ENCODE data around the gene TNFRSF14. TPM values are rescaled to one million over a fixed set of nuclear protein-coding genes. Genes with fewer than 3 reads are reported as not detected.

The TNFRSF14 gene
- total and polyA plus RNA-seq, 7 experiments from 2014 or later, result 52.5 to 253 (median 200) TPM

DNA sequence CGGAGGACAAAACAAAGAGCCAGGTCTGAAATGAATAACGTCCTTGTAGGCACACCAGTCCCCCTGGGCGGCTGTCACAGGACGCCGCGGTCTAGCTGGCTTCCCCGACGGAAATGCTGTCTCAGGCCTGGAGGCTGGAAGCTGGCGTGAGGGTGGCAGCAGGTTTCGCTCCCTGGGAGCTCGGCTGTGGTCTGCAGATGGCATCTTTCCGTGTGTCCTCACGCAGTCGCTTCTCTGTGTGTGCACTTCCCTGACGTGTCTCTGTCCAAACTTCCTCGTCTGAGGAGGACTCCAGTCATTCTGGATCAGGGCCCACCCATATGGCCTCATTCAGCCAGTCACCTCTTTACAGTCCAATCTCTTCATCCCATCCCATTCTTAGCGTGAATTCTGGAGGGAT, 14.2 kb downstream of the TNFRSF14 start:
- no peak overlapping the region for H3K4me3 ChIP-seq (ENCODE audit: low read length)
- DNase-seq (no peak), ATAC-seq (peak; percentile 18)
- Mint-ChIP-seq H3K27ac (peak overlapping the region in 1 of 9 donors; percentile 26), H3K36me3 (peaks cover 0 to 31% (median 5%) of the 10 kb centered on the region in 5 donors), H3K4me3 (no peak overlapping the region), H3K27me3 (no peaks in the 10 kb centered on the region), H3K4me1 (peaks cover 0 to 19% (median 9%) of the 10 kb centered on the region in 7 donors), H3K9me3 (peaks cover 3 to 25% (median 8%) of the 10 kb centered on the region in 11 donors)
- peaks cover 0 to 8% (median 0%) of the 10 kb centered on the region in 3 experiments for H3K9me3 ChIP-seq (ENCODE audit: control insufficient read depth in 2 of 3, low read length in 3 of 3)
- ChIA-PET POLR2A (interaction anchor here (1.0 to 1.7 kb wide), 3 partner anchors 8 to 14 kb away, joined by 3 to 7 read pairs (median 4); partner anchors contain the start of gene TNFRSF14), CTCF (no interaction called here)
- H3K27ac ChIP-seq (ENCODE audit: low read depth, low read length), result no peak overlapping the region
- intact Hi-C loops (cut with micrococcal nuclease), result no loop called here
- H3K27me3 ChIP-seq (ENCODE audit: control insufficient read depth in 2 of 2, insufficient read depth in 2 of 2, low read length in 2 of 2), result no peaks in the 10 kb centered on the region
- no peaks in the 10 kb centered on the region for H3K36me3 ChIP-seq (ENCODE audit: control insufficient read depth in 2 of 3, insufficient read depth in 3 of 3, low read length in 3 of 3)
- H3K4me1 ChIP-seq (ENCODE audit: control insufficient read depth in 2 of 2, insufficient read depth in 2 of 2, low read length in 2 of 2), result no peaks in the 10 kb centered on the region

DNA sequence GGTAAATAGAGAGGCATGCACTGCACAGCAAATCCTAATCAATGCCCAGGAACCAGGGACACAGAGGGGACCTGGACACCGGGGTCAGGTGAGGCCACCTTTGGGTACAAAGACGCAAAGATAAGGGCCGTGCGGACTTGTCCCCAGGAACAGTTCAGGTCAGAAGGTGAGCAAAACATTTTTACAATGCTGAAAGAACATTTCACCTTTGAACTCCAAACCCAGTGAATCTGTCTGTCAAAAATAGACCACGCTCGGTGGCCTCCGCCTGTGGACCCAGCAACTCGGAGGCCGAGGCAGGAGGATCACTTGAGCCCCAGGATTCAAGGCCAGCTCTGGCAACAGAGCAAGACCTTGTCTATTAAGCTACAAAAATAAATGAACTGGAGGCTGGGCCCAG, 15.2 kb downstream of the TNFRSF14 start:
- Mint-ChIP-seq H3K27me3 (no peaks in the 10 kb centered on the region), H3K4me3 (no peak overlapping the region), H3K36me3 (peaks cover 0 to 31% (median 5%) of the 10 kb centered on the region in 5 donors), H3K9me3 (peaks cover 3 to 25% (median 8%) of the 10 kb centered on the region in 11 donors), H3K27ac (no peak overlapping the region), H3K4me1 (peaks cover 4 to 25% (median 12%) of the 10 kb centered on the region in 7 donors)
- no peak for DNase-seq
- ChIA-PET POLR2A (interaction anchor here (1.0 to 4.8 kb wide), 3 partner anchors 10 to 15 kb away, joined by 4 to 26 read pairs (median 7); partner anchors contain the start of gene TNFRSF14), CTCF (interaction anchor here (0.7 kb wide), 1 partner anchor 10 kb away, joined by 4 read pairs; no protein-coding TSS in a partner anchor)
- H3K27me3 ChIP-seq (ENCODE audit: control insufficient read depth in 2 of 2, insufficient read depth in 2 of 2, low read length in 2 of 2), result no peaks in the 10 kb centered on the region
- no peak overlapping the region for H3K4me3 ChIP-seq (ENCODE audit: low read length)
- H3K27ac ChIP-seq (ENCODE audit: low read depth, low read length), result no peak overlapping the region
- no peaks in the 10 kb centered on the region for H3K4me1 ChIP-seq (ENCODE audit: control insufficient read depth in 2 of 2, insufficient read depth in 2 of 2, low read length in 2 of 2)
- ATAC-seq, result no peak
- intact Hi-C loops (cut with micrococcal nuclease), result no loop called here
- H3K9me3 ChIP-seq (ENCODE audit: control insufficient read depth in 2 of 3, low read length in 3 of 3), result peaks cover 0 to 8% (median 0%) of the 10 kb centered on the region in 3 experiments
- no peaks in the 10 kb centered on the region for H3K36me3 ChIP-seq (ENCODE audit: control insufficient read depth in 2 of 3, insufficient read depth in 3 of 3, low read length in 3 of 3)

DNA sequence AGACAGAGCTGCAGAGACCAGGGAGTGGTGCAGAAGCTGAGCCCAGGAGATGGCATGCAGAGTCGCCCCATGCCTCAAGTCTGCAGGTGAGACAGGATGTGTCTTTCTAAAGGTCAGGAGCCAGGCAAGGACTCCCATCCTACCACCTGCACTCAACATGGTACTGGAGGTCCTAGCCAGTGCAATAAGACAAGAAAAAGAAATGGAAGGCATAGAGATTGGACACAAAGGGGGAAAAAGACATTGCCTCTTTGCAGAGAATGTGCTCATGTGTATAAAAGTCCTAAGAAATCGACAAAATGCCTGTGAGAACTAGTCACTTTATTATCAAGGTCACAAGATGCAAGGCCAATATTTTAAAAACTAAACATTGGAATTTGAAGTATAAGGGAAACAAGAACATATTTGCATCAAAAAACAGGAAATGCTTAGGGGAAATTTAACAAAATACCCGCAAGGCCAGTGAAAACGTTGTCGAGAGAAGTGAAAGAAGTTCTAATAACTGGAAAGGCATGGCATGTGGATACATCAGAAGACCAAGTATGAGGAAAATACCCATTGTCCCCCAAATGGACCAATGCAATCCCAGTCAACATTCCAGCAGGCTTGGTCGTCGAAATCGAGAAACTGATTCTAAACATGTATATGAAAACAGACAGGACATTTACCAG, 17.2 kb downstream of the TNFRSF14 start:
- Mint-ChIP-seq H3K4me3 (no peak overlapping the region), H3K27ac (peak overlapping the region in 2 of 9 donors; percentile 48 to 76), H3K36me3 (peaks cover 0 to 31% (median 5%) of the 10 kb centered on the region in 5 donors), H3K4me1 (peaks cover 15 to 37% (median 25%) of the 10 kb centered on the region in 7 donors), H3K27me3 (no peaks in the 10 kb centered on the region), H3K9me3 (peaks cover 3 to 25% (median 8%) of the 10 kb centered on the region in 11 donors)
- no peak for ATAC-seq
- intact Hi-C loops (cut with micrococcal nuclease), result no loop called here
- Histone ChIP-seq H3K36me3 (ENCODE audit: control insufficient read depth in 2 of 3, insufficient read depth in 3 of 3, low read length in 3 of 3) (no peaks in the 10 kb centered on the region), H3K27ac (ENCODE audit: low read depth, low read length) (no peak overlapping the region), H3K4me3 (ENCODE audit: low read length) (no peak overlapping the region), H3K9me3 (ENCODE audit: control insufficient read depth in 2 of 3, low read length in 3 of 3) (peaks cover 0 to 8% (median 0%) of the 10 kb centered on the region in 3 experiments), H3K27me3 (ENCODE audit: control insufficient read depth in 2 of 2, insufficient read depth in 2 of 2, low read length in 2 of 2) (no peaks in the 10 kb centered on the region), H3K4me1 (ENCODE audit: control insufficient read depth in 2 of 2, insufficient read depth in 2 of 2, low read length in 2 of 2) (peaks cover 12 to 13% of the 10 kb centered on the region in 2 donors)
- no peak for DNase-seq
- ChIA-PET POLR2A (interaction anchor here (1.0 to 4.8 kb wide), 3 partner anchors 11 to 14 kb away, joined by 3 to 27 read pairs (median 26); partner anchors contain the start of gene PRXL2B), CTCF (no interaction called here)

DNA sequence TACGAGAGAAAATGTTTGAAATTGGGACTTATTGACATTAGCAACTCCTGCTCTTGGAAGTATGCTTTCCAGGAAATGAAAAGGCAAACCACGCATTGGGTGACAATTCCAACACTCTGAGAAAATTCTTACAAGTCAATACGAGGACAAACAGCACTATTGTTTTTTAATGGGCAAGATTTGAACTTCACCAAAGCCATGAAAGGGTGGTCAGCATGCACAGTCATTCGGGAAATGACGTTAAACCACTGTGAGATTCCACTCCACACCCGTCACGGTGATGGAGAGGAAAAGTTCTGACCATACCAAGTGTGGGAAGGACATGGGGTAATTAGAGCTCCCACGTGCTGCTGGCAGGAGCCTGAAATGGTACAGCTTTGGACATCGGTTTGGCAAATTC, 18.2 kb downstream of the TNFRSF14 start:
- Histone ChIP-seq H3K4me3 (ENCODE audit: low read length) (no peak overlapping the region), H3K27me3 (ENCODE audit: control insufficient read depth in 2 of 2, insufficient read depth in 2 of 2, low read length in 2 of 2) (no peaks in the 10 kb centered on the region), H3K4me1 (ENCODE audit: control insufficient read depth in 2 of 2, insufficient read depth in 2 of 2, low read length in 2 of 2) (peaks cover 20% of the 10 kb centered on the region in 2 donors), H3K27ac (ENCODE audit: low read depth, low read length) (no peak overlapping the region), H3K36me3 (ENCODE audit: control insufficient read depth in 2 of 3, insufficient read depth in 3 of 3, low read length in 3 of 3) (no peaks in the 10 kb centered on the region), H3K9me3 (ENCODE audit: control insufficient read depth in 2 of 3, low read length in 3 of 3) (peaks cover 0 to 8% (median 0%) of the 10 kb centered on the region in 3 experiments)
- no peaks in the 10 kb centered on the region for H3K27me3 Mint-ChIP-seq
- H3K4me1 Mint-ChIP-seq, result peaks cover 20 to 45% (median 35%) of the 10 kb centered on the region in 7 donors
- ChIA-PET POLR2A (interaction anchor here (1.0 to 4.8 kb wide), 3 partner anchors 10 to 13 kb away, joined by 3 to 27 read pairs (median 26); partner anchors contain the start of gene PRXL2B), CTCF (no interaction called here)
- intact Hi-C loops (cut with micrococcal nuclease), result no loop called here
- ATAC-seq (no peak), DNase-seq (no peak)
- peaks cover 3 to 25% (median 8%) of the 10 kb centered on the region in 11 donors for H3K9me3 Mint-ChIP-seq
- H3K4me3 Mint-ChIP-seq, result no peak overlapping the region
- H3K27ac Mint-ChIP-seq, result no peak overlapping the region
- H3K36me3 Mint-ChIP-seq, result peaks cover 0 to 36% (median 8%) of the 10 kb centered on the region in 5 donors

- Histone ChIP-seq H3K27ac (ENCODE audit: low read depth, low read length) (peak overlapping the region; percentile 8), H3K4me1 (ENCODE audit: control insufficient read depth in 2 of 2, insufficient read depth in 2 of 2, low read length in 2 of 2) (peaks cover 20 to 33% of the 10 kb centered on the region in 2 donors)
Observed at GRCh38 chr1:2575801-2576663, 19.9 kb downstream of the TNFRSF14 start.

More at GRCh38 chr1:2575801-2576663, 19.9 kb downstream of the TNFRSF14 start:
- DNase-seq (no peak), ATAC-seq (no peak)
- ChIA-PET CTCF (interaction anchor here (2.6 kb wide), 1 partner anchor 20 kb away, joined by 13 read pairs; the partner anchor contains the start of gene TNFRSF14), POLR2A (interaction anchor here (3.8 to 12.2 kb wide), 2 partner anchors 14 to 17 kb away, joined by 27 to 253 read pairs; partner anchors contain the start of gene TNFRSF14)
- Histone ChIP-seq H3K4me3 (ENCODE audit: low read length) (no peak overlapping the region), H3K36me3 (ENCODE audit: control insufficient read depth in 2 of 3, insufficient read depth in 3 of 3, low read length in 3 of 3) (no peaks in the 10 kb centered on the region), H3K9me3 (ENCODE audit: control insufficient read depth in 2 of 3, low read length in 3 of 3) (peaks cover 0 to 8% (median 0%) of the 10 kb centered on the region in 3 experiments), H3K27me3 (ENCODE audit: control insufficient read depth in 2 of 2, insufficient read depth in 2 of 2, low read length in 2 of 2) (no peaks in the 10 kb centered on the region)
- H3K36me3 Mint-ChIP-seq, result peaks cover 0 to 30% (median 8%) of the 10 kb centered on the region in 5 donors
- intact Hi-C loops (cut with micrococcal nuclease), result no loop called here
- H3K27me3 Mint-ChIP-seq, result no peaks in the 10 kb centered on the region
- H3K9me3 Mint-ChIP-seq, result peaks cover 3 to 23% (median 8%) of the 10 kb centered on the region in 11 donors
- peak overlapping the region in 3 of 10 donors; percentile 25 to 76 (median 35) for H3K4me3 Mint-ChIP-seq
- peaks cover 23 to 59% (median 48%) of the 10 kb centered on the region in 7 donors for H3K4me1 Mint-ChIP-seq
- peak overlapping the region in 7 of 9 donors; percentile 43 to 96 (median 62) for H3K27ac Mint-ChIP-seq
